Measurements from ENCODE around the gene DCTPP1.

Gene DCTPP1

DNA sequence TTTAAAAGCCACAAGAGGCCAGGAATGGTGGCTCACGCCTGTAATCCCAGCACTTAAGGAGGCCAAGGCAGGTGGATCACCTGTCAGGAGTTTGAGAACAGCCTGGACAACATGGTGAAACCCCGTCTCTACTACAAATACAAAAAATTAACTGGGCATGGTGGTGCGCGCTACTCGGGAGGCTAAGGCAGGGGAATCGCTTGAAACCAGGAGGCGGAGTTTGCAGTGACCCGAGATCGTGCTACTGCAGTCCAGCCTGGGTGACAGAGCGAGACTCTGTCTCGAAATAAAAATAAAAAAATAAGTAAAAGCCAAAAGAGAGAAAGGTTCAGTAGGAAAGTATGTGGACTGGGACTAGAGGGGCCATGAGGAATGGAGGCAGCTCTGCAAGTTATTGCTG is 29.6 kb upstream of the DCTPP1 start:
- no peak for DNase-seq (ENCODE audit: low spot score)
- Histone ChIP-seq H3K14ac (ENCODE audit: low read length) (no peak overlapping the region), H3K23ac (ENCODE audit: low read depth, low read length, poor library complexity) (no peak overlapping the region), H2BK120ac (ENCODE audit: low read depth, low read length) (no peak overlapping the region), H3K4ac (ENCODE audit: low read length) (no peak overlapping the region), H4K91ac (ENCODE audit: low read depth, low read length, poor library complexity) (no peak overlapping the region), H2AK5ac (ENCODE audit: low read depth, low read length) (no peak overlapping the region), H3K4me2 (ENCODE audit: insufficient read depth, low read length, poor library complexity, severe bottlenecking) (no peak overlapping the region), H3K9ac (ENCODE audit: low read depth, low read length, poor library complexity) (no peak overlapping the region), H2AFZ (ENCODE audit: low read length) (no peak overlapping the region), H3K27ac (replicated peaks; ENCODE audit: low read length) (no peak overlapping the region), H3K79me1 (ENCODE audit: low read depth, low read length) (no peaks in the 10 kb centered on the region), H2BK15ac (ENCODE audit: low read length) (no peak overlapping the region), H2BK12ac (ENCODE audit: low read length) (no peak overlapping the region), H2BK5ac (ENCODE audit: low read length) (no peak overlapping the region), H4K8ac (ENCODE audit: low read depth, low read length) (no peak overlapping the region), H3K36me3 (replicated peaks in 1 of 2; ENCODE audit: control insufficient read depth in 2 of 2, insufficient read depth in 2 of 2, low read length in 2 of 2) (no peaks in the 10 kb centered on the region), H3K4me1 (ENCODE audit: control insufficient read depth in 2 of 2, insufficient read depth in 1 of 2, low read depth in 1 of 2, low read length in 2 of 2) (no peaks in the 10 kb centered on the region), H3K4me3 (ENCODE audit: low read length in 2 of 2) (no peak overlapping the region), H3K18ac (ENCODE audit: low read length) (no peak overlapping the region), H3K27me3 (ENCODE audit: control insufficient read depth in 3 of 3, insufficient read depth in 3 of 3, low read depth in 1 of 3, low read length in 3 of 3) (peaks cover 0 to 13% (median 0%) of the 10 kb centered on the region in 3 experiments), H3K9me3 (replicated peaks in 1 of 2; ENCODE audit: control insufficient read depth in 2 of 2, insufficient read depth in 1 of 2, low read depth in 1 of 2, low read length in 2 of 2) (no peaks in the 10 kb centered on the region)
- WGBS, 2 donors (ENCODE audit: extremely low coverage in 2 of 2, insufficient read length in 2 of 2, insufficient replicate concordance in 1 of 2) = no CpG with 5 or more reads among the region's 11 CpGs

DNA sequence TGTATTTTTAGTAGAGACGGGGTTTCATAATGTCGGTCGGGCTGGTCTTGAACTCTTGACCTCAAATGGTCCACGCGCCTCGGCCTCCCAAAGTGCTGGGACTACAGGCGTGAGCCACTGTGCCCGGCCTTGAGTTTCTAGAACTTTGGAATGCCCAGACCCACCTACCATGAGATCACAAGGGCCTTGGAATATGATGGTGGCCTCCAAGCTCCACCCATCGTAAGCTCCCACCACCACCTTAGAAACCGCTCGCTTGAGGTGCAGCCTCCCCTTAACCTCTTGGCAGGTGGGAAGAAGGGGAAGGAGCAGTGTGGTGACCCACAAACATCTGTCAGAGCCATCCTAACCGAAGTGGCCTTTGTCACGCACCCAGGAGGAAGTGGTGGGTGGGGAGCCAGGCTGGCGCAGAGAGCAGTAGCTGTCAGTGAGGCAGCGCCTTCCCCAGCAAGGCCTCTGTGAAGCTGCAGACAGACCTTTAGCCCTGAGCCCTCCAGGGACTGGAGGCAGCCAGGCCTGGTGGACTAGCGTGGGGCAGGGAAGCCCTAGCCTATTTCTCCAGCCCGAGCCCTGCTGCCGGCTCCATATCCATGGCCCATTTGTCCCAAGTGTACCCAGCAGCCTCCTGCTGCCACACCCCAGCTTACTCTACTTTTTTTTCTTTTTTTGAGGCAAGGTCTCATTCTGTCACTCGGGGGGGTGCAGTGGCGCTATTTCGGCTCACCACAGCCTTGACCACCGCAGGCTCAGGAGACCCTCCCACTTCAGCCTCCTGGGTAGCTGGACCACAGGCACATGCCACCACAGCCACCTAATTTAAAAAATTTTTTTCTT is 28.9 kb upstream of the DCTPP1 start:
- peak overlapping the region; percentile 14 for H3K14ac ChIP-seq (ENCODE audit: low read length)
- WGBS, 2 donors (ENCODE audit: extremely low coverage in 2 of 2, insufficient read length in 2 of 2, insufficient replicate concordance in 1 of 2) = no CpG with 5 or more reads among the region's 22 CpGs

GRCh38 chr16:30457743-30458560 is 28.1 kb upstream of the DCTPP1 start:
- peaks cover 0 to 22% (median 0%) of the 10 kb centered on the region in 3 experiments for H3K27me3 ChIP-seq (ENCODE audit: control insufficient read depth in 3 of 3, insufficient read depth in 3 of 3, low read depth in 1 of 3, low read length in 3 of 3)
- H3K79me1 ChIP-seq (ENCODE audit: low read depth, low read length) = no peaks in the 10 kb centered on the region
- H3K4me3 ChIP-seq (ENCODE audit: low read length in 2 of 2) = no peak overlapping the region
- no peak overlapping the region for H3K4ac ChIP-seq (ENCODE audit: low read length)
- no peak overlapping the region for H4K91ac ChIP-seq (ENCODE audit: low read depth, low read length, poor library complexity)
- H2BK5ac ChIP-seq (ENCODE audit: low read length) = no peak overlapping the region
- no peak overlapping the region for H3K9ac ChIP-seq (ENCODE audit: low read depth, low read length, poor library complexity)
- no peak for DNase-seq (ENCODE audit: low spot score)
- no peak overlapping the region for H2BK15ac ChIP-seq (ENCODE audit: low read length)
- H3K36me3 ChIP-seq (replicated peaks in 1 of 2; ENCODE audit: control insufficient read depth in 2 of 2, insufficient read depth in 2 of 2, low read length in 2 of 2) = no peaks in the 10 kb centered on the region
- no peak overlapping the region for H2BK120ac ChIP-seq (ENCODE audit: low read depth, low read length)
- no peak overlapping the region for H2AFZ ChIP-seq (ENCODE audit: low read length)
- H3K4me1 ChIP-seq (ENCODE audit: control insufficient read depth in 2 of 2, insufficient read depth in 1 of 2, low read depth in 1 of 2, low read length in 2 of 2) = no peaks in the 10 kb centered on the region
- H3K4me2 ChIP-seq (ENCODE audit: insufficient read depth, low read length, poor library complexity, severe bottlenecking) = no peak overlapping the region
- no peaks in the 10 kb centered on the region for H3K9me3 ChIP-seq (replicated peaks in 1 of 2; ENCODE audit: control insufficient read depth in 2 of 2, insufficient read depth in 1 of 2, low read depth in 1 of 2, low read length in 2 of 2)
- H3K27ac ChIP-seq (replicated peaks; ENCODE audit: low read length) = no peak overlapping the region
- no peak overlapping the region for H3K14ac ChIP-seq (ENCODE audit: low read length)
- no peak overlapping the region for H2BK12ac ChIP-seq (ENCODE audit: low read length)
- H3K23ac ChIP-seq (ENCODE audit: low read depth, low read length, poor library complexity) = no peak overlapping the region
- H4K8ac ChIP-seq (ENCODE audit: low read depth, low read length) = no peak overlapping the region
- H2AK5ac ChIP-seq (ENCODE audit: low read depth, low read length) = no peak overlapping the region
- no peak overlapping the region for H3K18ac ChIP-seq (ENCODE audit: low read length)
- no CpG with 5 or more reads among the region's 16 CpGs for WGBS, 2 donors (ENCODE audit: extremely low coverage in 2 of 2, insufficient read length in 2 of 2, insufficient replicate concordance in 1 of 2)

More for the DNA sequence above, 28.9 kb upstream of the DCTPP1 start:
- Histone ChIP-seq H2BK5ac (ENCODE audit: low read length) (peak overlapping the region; percentile 48), H4K91ac (ENCODE audit: low read depth, low read length, poor library complexity) (no peak overlapping the region), H3K79me1 (ENCODE audit: low read depth, low read length) (no peaks in the 10 kb centered on the region), H2AK5ac (ENCODE audit: low read depth, low read length) (peak overlapping the region; percentile 64), H4K8ac (ENCODE audit: low read depth, low read length) (no peak overlapping the region), H2BK15ac (ENCODE audit: low read length) (no peak overlapping the region), H2BK12ac (ENCODE audit: low read length) (peak overlapping the region; percentile 41), H3K27ac (replicated peaks; ENCODE audit: low read length) (no peak overlapping the region), H3K18ac (ENCODE audit: low read length) (peak overlapping the region; percentile 50), H3K23ac (ENCODE audit: low read depth, low read length, poor library complexity) (peak overlapping the region; percentile 80), H2AFZ (ENCODE audit: low read length) (peak overlapping the region; percentile 6), H3K9ac (ENCODE audit: low read depth, low read length, poor library complexity) (no peak overlapping the region), H3K4me3 (ENCODE audit: low read length in 2 of 2) (no peak overlapping the region), H3K4me2 (ENCODE audit: insufficient read depth, low read length, poor library complexity, severe bottlenecking) (no peak overlapping the region), H3K36me3 (replicated peaks in 1 of 2; ENCODE audit: control insufficient read depth in 2 of 2, insufficient read depth in 2 of 2, low read length in 2 of 2) (no peaks in the 10 kb centered on the region), H3K27me3 (ENCODE audit: control insufficient read depth in 3 of 3, insufficient read depth in 3 of 3, low read depth in 1 of 3, low read length in 3 of 3) (peaks cover 0 to 19% (median 0%) of the 10 kb centered on the region in 3 experiments), H3K4ac (ENCODE audit: low read length) (no peak overlapping the region), H3K9me3 (replicated peaks in 1 of 2; ENCODE audit: control insufficient read depth in 2 of 2, insufficient read depth in 1 of 2, low read depth in 1 of 2, low read length in 2 of 2) (no peaks in the 10 kb centered on the region), H3K4me1 (ENCODE audit: control insufficient read depth in 2 of 2, insufficient read depth in 1 of 2, low read depth in 1 of 2, low read length in 2 of 2) (no peaks in the 10 kb centered on the region), H2BK120ac (ENCODE audit: low read depth, low read length) (no peak overlapping the region)
- DNase-seq (ENCODE audit: low spot score) = no peak

DNA sequence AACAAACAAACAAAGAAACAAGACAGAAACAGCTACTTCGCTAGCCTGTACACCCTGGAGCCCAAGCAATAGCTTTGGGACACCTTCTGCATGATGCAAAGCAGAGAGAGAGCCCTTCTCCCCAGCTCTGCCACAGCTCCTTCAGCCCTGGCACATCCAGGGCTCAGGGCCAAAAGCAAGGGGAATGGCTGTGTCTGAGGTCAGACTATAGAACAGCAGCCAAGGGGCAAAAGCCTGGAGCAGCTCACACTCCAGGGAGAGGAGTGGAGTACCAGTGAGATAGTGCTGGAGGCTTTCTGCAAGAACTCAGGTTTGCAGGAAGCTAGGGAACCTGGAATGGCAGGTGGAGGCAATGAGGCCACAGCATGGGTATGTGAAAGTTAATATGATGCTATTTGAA is 27.4 kb upstream of the DCTPP1 start:
- Histone ChIP-seq H4K91ac (ENCODE audit: low read depth, low read length, poor library complexity) (no peak overlapping the region), H3K9ac (ENCODE audit: low read depth, low read length, poor library complexity) (no peak overlapping the region), H3K4me3 (ENCODE audit: low read length in 2 of 2) (no peak overlapping the region), H2AK5ac (ENCODE audit: low read depth, low read length) (no peak overlapping the region), H3K4me1 (ENCODE audit: control insufficient read depth in 2 of 2, insufficient read depth in 1 of 2, low read depth in 1 of 2, low read length in 2 of 2) (no peaks in the 10 kb centered on the region), H2BK120ac (ENCODE audit: low read depth, low read length) (no peak overlapping the region), H2BK5ac (ENCODE audit: low read length) (peak overlapping the region; percentile 27), H2BK12ac (ENCODE audit: low read length) (no peak overlapping the region), H3K4ac (ENCODE audit: low read length) (no peak overlapping the region), H3K23ac (ENCODE audit: low read depth, low read length, poor library complexity) (no peak overlapping the region), H2BK15ac (ENCODE audit: low read length) (no peak overlapping the region), H3K14ac (ENCODE audit: low read length) (no peak overlapping the region), H2AFZ (ENCODE audit: low read length) (no peak overlapping the region), H3K27me3 (ENCODE audit: control insufficient read depth in 3 of 3, insufficient read depth in 3 of 3, low read depth in 1 of 3, low read length in 3 of 3) (peaks cover 0 to 29% (median 0%) of the 10 kb centered on the region in 3 experiments), H4K8ac (ENCODE audit: low read depth, low read length) (no peak overlapping the region), H3K18ac (ENCODE audit: low read length) (no peak overlapping the region), H3K4me2 (ENCODE audit: insufficient read depth, low read length, poor library complexity, severe bottlenecking) (no peak overlapping the region), H3K79me1 (ENCODE audit: low read depth, low read length) (no peaks in the 10 kb centered on the region), H3K9me3 (replicated peaks in 1 of 2; ENCODE audit: control insufficient read depth in 2 of 2, insufficient read depth in 1 of 2, low read depth in 1 of 2, low read length in 2 of 2) (no peaks in the 10 kb centered on the region), H3K27ac (replicated peaks; ENCODE audit: low read length) (no peak overlapping the region), H3K36me3 (replicated peaks in 1 of 2; ENCODE audit: control insufficient read depth in 2 of 2, insufficient read depth in 2 of 2, low read length in 2 of 2) (no peaks in the 10 kb centered on the region)
- DNase-seq (ENCODE audit: low spot score) = no peak
- WGBS, 2 donors (ENCODE audit: extremely low coverage in 2 of 2, insufficient read length in 2 of 2, insufficient replicate concordance in 1 of 2) = no CpG with 5 or more reads among the region's 1 CpG

Data from neuronal stem cell (in vitro differentiated cells).